Middle frontal gyrus (tissue), 1 donor: Measurements from ENCODE around the gene SCFD2.
"Not testable (repeated sequence)": the region's sequence is repeated elsewhere in the genome, so short reads cannot be mapped to it uniquely, and the experiment has no call there.

Experiments used
- DNase-seq: peaks from one replicate; pipeline ENCODE4 v3.0.0-alpha.2; 2015; ENCODE audit warnings: low spot score; ENCODE audit errors: extremely low spot score

Gene SCFD2

DNA sequence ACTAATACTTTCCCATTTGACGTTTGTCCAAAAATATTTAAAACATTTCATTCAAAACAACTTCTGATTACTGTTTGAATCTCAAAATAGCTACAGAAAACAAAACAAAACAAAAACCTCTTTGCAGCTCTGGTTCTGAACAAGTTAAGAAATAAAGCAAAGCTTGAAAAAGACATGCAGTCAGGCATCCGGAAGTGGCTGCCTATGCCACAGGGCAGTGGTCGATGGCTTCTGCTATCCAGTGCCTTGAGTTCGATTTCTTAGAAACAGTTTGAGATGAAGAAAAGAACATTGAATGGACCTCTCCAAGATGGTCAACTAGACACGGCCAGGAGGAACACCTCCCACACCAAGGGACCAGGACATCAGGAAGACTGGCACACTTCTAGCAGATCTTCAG lies 125.3 kb downstream of the SCFD2 start:
- no peak for DNase-seq

DNA sequence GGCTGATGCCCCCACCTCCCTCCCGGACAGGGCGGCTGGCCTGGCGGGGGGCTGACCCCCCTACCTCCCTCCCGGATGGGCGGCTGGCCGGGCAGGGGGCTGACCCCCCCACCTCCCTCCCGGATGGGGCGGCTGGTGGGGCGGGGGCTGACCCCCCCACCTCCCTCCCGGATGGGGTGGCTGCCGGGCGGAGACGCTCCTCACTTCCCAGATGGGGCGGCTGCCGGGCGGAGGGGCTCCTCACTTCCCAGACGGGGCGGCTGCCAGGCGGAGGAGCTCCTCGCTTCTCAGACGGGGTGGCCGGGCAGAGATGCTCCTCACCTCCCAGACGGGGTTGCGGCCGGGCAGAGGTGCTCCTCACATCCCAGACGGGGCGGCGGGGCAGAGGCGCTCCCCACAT lies 127.5 kb downstream of the SCFD2 start:
- DNase-seq: not testable (repeated sequence)

DNA sequence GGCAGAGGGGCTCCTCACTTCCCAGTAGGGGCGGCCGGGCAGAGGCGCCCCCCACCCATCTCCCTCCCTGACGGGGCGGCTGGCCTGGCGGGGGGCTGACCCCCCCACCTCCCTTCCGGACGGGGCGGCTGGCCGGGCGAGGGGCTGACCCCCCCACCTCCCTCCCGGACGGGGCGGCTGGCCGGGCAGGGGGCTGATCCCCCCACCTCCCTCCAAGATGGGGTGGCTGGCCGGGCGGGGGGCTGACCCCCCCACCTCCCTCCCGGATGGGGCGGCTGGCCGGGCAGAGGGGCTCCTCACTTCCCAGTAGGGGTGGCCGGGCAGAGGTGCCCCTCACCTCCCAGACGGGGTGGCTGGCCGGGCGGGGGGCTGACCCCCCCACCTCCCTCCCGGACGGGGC lies 128.1 kb downstream of the SCFD2 start:
- not testable (repeated sequence) for DNase-seq

DNA sequence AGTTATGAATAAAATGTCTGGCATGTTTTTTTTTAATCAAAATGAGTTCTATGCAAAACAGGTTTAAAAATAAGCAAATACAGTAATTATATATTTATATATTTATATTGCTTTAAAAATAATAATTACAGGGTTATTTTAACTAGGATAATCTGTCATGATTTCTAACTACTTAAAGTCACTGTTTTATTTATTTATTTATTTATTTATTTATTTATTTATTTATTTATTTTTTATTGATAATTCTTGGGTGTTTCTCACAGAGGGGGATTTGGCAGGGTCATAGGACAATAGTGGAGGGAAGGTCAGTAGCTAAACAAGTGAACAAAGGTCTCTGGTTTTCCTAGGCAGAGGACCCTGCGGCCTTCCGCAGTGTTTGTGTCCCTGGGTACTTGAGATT lies 129.2 kb downstream of the SCFD2 start:
- DNase-seq: not testable (repeated sequence)

DNA sequence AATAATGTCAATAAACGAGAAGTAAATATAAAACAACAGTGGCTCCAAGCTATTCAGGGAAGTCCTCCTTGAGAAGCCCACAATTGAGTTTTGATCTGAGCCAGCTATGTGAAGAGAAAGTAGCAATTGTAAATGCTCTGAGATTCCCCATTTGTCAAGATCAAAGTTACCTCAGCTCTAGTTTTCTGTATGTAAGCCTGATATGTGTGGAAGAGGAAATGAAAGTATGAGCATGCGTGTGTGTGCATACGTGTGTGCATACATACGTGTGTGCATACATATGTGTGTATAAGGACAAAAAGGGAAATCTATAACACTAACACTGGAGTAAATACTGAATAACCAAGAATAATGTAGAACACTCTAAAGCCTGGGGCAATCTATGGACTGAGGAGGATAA lies 130.3 kb downstream of the SCFD2 start:
- no peak for DNase-seq

DNA sequence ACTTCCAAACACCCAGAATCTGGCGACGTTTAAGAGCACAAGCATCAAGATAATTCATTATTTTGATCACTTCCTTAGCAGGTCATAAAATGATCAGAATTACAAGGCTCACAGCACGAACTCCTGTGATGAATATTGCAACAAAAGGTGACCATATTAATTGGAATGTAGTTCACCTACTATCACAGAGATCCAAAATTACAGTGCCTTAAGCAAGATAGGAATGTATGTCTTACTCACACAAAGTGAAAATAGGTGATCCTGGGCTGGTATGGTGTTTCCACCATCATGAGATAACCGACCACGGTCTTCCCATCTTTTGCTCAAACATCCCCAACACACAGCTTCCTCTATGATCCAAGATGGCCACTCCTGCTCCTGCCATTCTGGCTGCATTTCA lies 131.2 kb downstream of the SCFD2 start:
- DNase-seq: no peak

DNA sequence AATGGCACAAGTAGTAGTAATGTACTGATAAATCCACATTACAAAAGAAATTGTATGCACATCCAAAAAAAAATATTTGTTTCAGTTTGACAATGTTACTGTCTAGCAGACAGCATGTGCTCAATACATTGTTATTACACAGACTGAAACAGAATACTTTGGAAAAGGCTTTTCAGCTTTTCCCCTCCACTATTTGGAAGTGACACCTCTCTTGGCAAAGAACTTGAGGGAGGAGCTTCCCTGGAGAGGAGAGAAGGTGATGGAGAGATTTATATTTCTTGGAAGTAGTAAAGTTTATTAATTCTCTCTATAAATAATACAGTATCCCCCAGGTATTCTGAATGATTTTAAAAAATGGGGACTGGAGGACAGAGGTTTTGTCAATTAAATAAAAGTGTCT lies 131.8 kb downstream of the SCFD2 start:
- no peak for DNase-seq

DNA sequence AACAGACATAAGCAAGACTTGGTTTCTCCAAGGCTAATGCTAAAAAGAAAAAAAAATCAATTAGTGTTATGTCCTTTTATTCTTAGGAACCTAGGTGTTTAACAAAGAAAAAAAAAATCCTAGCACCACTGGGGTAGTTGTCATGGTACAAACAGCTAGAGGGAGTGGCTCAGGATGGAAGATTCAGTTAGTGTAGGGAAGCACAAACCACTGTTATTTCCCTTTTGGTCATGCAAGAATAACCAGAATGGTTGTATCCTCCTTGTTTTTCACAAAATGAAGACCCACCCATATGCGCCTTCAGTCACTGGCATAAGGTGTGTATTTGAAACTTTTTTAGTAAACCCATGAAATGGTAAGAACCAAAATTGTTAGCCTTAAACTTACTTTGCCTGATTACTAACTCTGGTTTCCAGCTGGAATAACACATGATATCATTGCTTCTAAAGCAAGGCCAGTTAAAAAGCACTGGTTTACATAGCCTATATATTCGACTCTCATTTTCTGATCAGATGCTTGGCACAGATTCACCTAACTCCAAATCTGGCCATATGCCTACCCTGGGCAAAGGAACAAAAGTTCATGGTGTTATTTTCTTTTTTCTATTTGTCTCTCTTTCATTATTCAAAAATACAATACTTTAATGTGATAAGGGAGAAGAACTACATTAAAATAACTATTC lies 132.6 kb downstream of the SCFD2 start:
- DNase-seq: no peak

DNA sequence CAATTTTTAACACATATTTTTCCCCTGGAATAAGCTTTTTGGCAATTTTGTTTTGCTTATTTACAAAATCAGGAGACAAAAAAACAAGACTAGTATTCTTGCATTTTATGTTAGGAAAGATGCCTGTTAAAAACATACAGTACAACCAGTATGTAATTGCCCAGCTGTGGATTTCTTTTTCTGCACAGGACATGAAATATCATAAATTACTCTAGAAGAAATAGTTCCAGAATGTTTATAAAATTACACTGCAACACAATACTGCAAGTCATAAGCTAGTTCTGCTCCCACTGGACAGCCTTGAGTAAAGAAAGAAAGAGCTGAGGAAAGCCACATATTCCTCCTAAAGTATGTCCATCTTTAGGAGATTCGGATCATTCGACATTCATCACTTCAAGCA lies 133.5 kb downstream of the SCFD2 start:
- DNase-seq: no peak

DNA sequence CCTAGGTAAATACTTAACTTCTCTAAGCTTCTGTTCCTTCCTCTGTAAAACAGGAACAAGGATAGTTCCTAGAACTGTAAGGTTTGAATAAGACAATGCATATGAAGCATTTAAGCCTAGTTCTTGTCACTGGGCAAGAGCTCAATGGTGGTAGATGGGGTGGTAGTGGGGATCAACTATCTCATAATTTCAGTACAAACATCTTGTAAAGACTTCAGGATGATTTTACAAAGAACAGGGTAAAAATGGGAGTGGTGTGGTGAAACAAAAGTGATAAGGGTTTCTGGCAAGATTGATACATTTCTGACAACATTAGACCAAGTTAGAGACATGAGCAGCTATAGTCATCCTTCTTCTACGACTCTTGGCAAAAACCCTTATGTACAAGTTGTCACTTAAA lies 137.8 kb downstream of the SCFD2 start:
- DNase-seq: no peak

DNA sequence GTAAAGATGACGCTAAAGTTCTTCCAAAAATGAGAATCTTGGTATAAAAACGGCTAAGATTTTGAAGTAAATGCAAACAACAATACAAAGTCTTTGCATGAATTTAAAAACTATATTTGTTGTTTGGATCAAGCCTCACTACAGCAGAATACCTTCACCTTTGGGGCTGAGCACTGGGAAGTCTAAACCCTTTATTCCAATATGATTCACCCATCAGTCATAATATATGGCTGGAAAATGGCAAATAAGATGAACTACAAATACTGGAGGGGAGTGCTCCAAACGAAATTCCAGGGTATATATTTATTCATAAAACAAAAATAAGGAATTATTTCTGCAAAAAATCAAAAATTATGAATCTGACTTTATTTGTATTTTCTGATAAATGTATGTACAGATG lies 138.4 kb downstream of the SCFD2 start:
- DNase-seq: no peak

DNA sequence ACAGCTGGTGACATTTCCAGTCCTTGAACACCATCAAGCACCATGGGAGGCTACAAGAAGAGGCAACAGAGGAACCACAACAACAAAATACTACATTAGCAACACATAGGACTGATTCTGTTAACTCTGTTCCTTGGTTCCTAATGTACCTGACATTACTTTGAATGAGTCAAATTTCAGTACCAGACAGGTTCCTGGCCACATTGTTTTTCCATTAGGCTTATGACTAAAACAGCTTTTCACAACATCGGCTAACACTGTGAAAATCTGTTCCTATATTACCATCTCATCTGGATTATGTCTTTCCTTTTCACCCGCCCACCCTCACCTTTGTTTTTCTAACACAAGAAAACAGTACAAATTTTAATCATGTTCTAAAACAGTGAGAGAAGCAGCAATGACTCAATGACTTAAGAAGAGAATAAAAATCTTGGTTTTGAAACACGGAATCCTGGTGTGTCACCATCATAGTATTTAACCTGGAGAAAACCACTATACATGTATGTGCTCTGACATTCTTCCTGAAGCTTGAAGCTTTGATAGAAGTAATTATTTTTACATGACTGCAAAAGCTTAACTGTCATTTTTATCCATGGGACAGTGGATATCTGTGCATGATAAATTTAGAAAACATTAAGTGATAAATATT lies 143.9 kb downstream of the SCFD2 start:
- no peak for DNase-seq

DNA sequence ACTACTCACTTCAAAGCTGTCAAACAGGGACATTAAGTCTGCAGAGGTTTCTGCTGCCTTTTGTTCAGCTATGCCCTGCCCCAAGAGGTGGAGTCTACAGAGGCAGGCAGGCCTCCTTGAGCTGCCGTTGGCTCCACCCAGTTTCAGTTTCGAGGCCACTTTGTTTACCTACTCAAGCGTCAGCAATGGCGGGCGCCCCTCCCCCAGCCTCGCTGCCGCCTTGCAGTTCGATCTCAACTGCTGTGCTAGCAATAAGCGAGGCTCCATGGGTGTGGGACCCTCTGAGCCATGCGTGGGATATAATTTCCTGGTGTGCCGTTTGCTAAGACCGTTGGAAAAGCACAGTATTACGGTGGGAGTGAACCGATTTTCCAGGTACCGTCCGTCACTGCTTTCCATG lies 146.7 kb downstream of the SCFD2 start:
- not testable (repeated sequence) for DNase-seq

DNA sequence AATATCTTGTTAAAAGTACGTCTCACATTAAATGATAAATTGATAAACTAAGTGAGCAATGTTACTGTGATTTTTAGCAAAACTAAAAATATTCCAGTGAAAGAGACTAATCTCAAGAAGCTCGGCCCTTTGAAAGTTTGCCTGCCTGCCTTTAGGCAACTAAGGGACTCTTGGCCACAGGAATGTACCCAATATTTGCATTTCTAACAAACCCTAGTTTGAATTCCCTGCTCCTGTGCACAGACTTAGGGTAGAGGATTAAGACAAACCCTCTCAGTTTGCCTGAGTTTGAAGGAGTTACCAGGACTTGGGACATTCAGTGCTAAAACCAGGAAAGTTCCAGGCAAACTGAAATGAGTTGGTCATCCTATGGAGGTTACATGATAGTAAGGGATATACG lies 157.1 kb downstream of the SCFD2 start:
- DNase-seq: no peak

DNA sequence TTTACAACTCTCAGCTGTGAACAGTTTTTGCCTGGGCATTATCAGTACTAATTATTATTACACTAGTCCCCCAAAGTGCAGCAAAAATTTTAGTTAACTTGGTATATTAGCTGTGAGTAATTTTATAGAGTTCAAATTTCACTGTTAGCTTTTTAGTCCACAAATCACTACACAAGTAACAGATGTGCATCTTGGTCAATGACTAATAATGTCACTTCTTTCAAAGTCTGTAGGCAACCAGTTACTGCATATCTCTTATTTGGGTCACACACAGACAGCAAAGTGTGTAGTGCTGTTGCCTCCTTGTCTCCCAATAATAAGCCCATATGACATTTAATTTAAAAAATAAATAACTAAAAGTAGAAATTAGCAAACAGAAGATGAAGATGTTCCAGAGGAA lies 159.9 kb downstream of the SCFD2 start:
- no peak for DNase-seq

DNA sequence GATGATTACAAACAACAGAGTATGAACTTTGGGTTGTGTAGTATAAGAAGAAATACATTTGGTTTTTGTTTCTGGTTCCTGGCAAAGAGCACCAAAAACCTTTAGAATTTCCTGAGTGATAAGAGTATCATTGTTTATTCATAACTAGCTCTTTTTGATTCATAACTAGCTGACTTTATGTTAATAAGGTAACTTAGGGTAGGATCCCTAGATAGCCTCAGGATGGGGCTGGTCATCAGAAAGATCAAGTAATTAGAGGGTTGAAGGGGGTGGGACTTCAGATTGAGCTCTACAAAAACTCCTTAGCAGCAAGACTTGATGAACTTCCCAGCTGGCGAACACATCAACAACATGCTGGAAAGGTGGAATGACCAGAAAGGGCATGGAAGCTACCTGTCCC lies 166.5 kb downstream of the SCFD2 start:
- no peak for DNase-seq

DNA sequence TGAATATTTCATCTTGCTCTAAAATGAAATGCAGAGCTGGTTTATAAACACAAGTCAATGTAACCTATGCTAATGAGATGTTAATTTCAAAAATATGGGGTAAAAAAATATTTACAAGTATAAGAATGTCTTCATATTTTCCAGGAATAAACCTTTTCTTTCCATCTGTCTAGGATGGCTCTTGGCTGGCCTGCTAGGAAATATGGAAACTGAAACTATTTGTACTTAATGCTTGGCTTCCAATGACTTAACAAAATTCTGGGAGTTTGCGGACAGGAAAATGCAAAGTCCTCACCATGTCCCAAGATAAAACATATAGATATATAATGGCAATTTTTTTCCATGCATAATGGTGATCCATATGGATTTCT lies 168.1 kb downstream of the SCFD2 start:
- DNase-seq: no peak

DNA sequence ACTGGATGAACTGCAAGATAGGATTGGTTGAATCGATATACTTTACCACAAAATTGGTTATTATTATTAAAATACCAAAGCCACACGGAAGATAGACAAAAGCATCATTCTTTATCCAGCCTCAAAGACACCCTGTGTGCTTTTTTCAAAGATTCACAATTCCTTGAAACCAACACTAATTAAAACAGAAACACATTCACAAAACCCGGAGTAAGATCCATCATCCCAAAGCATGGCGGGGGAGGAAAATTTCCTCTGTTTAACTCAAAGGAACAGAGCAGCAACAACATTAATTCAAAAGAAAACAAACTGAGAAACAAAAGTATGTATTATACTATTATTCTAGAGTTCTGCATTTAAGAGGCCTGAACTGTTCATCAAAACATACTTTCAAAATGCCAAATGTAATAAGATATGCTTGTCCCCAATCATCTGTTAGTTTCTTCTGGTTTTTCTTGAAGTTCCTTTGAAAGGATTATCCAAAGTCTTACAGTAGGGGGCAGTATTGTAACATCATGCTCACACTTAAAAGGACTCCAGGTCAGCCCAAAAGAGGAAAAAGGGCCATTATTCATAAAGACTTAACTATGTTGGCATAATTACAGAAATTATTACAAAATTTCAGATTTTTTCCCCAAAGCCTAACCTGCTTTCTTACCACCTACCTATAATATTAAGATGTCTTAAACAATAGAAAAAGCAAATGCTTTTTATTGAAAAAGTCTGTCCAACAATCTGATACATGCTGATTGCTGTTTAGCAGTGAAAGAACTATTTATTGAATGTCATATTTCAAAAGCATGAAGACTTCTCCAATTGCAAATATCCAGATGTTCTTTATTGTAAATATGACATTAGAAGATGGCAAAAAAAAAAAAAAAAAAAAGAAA lies 168.7 kb downstream of the SCFD2 start:
- peak; percentile 64 for DNase-seq

DNA sequence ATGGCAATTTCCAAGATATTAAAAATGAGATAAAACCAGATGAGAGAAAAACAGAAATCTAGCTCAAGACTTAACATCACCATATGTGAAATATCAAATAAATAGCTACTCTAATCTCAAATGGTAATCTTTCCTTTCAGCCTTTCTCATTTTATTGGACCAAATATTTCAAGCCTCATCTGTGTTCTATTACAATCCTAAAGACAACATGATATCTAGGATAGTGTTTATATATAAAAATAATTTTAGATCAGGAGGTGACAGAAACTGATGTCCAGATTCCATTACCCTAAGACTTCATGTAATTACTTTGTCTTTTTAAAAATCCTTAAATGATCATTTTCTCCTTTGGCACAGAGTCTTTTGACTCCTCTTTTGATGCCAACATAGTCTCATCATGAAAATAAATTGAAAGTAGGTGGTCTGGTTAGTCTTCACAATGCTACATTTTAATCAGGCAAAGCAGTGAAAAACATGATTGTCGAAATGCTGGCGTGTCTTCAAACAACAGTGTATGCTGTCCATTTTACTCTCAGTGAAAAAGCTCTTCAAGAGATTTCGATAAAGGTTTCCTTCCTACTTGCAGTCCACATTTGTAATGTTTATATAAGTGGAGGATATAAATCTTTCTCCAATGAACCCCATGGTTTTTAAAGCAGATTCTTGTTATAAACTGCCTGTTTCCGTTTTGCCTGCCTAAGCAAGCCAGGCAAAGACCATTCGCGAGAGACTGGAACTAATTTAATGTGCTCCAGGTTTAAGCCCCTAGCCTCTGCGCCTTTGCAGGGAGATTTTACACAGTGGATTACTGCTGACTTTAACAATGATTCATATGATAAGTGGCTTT lies 169.8 kb downstream of the SCFD2 start:
- DNase-seq: no peak

DNA sequence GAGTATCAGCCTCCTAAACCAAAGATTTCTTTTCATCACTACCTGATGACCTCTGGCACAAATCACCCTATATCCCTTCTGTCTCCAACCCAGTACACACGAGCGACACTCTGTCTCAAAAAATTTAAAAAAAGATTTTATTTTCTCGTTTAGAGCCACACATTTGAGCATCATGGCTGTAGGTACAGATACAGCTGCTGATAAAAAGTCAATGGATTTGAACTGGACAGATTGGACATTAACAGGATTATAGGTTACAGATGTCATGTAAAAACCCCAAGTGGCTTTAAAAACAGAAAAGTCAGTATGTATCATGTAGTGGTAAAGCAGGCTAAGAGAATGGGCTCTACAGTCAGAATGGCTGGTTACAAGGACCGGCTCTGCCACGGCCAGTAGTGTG lies 171.1 kb downstream of the SCFD2 start:
- DNase-seq: no peak

DNA sequence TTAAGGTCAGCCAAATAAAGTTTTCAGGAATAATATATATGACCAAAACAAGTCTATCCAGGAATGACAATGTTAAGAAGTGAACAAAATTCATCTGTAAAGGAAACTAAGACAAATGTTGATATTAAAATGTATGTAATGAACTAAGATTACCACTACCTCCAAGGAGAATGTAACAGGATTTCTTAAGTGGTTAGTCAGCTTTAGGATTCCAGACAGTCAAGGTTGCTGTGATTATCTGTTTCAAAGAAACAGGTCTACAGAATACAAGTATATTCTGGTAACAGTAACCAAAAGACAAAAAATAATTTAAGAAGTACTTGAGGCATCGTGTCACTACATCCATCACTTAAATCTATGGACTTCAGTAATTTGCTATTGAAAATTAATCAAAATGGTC lies 172.8 kb downstream of the SCFD2 start:
- DNase-seq: no peak

DNA sequence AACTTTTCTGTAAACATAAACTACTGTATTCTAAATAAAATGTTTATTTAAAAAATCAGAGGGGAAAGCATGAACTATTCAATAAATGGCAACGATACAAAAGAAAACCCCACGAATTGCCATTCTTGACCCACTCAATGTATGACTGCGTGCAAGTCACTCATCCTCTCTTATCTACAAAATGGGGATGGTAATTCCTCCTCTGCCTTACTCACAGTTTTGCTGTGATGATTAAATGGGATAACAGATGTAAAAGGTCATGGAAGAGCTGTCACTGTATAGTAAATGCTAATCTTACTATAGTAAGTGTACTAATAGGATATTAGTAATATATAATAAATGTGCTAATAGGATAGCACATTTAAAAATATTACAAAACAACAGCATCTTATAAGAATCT lies 173.4 kb downstream of the SCFD2 start:
- no peak for DNase-seq
